GM12875 (cell line): ENCODE data around the gene NT5C1A.

Experiments used
- H3K4me3 ChIP-seq: one replicate; pipeline ENCODE4 v1.5.1; 2011; ENCODE audit warnings: low read depth, low read length, control low read depth
- CTCF ChIP-seq: IDR thresholded peaks from 2 replicates; pipeline ENCODE4 v1.5.1; 2011; ENCODE audit warnings: low read depth, mild to moderate bottlenecking, control low read depth, inconsistent platforms, low read length, moderate library complexity, borderline replicate concordance; ENCODE audit not compliant: insufficient read depth

NT5C1A gene

GRCh38 chr1:39635205-39635870, 36.6 kb downstream of the NT5C1A start:
- H3K4me3 ChIP-seq: no peak overlapping the region
- TF ChIP-seq CTCF: no peak

GRCh38 chr1:39633422-39633821, 38.5 kb downstream of the NT5C1A start:
- no peak overlapping the region for H3K4me3 ChIP-seq
- no peak for TF ChIP-seq CTCF

GRCh38 chr1:39632682-39633417, 39.1 kb downstream of the NT5C1A start:
- H3K4me3 ChIP-seq: no peak overlapping the region
- TF ChIP-seq CTCF: no peak

- H3K4me3 ChIP-seq: no peak overlapping the region
- no peak for TF ChIP-seq CTCF
These were observed 39.6 kb downstream of the NT5C1A start for GRCh38 chr1:39632323-39632681.

GRCh38 chr1:39631361-39632322, 40.3 kb downstream of the NT5C1A start:
- no peak overlapping the region for H3K4me3 ChIP-seq
- TF ChIP-seq CTCF: no peak

- TF ChIP-seq CTCF: no peak
- H3K4me3 ChIP-seq: no peak overlapping the region
These were observed 43.0 kb downstream of the NT5C1A start for GRCh38 chr1:39628807-39629350.
